OCI-LY7 (cell line): Measurements from ENCODE around the gene SIGLEC1.

ENCODE experiments used
- CTCF ChIP-seq: fragments of 200-600 bp; sonication (generic); conservative IDR thresholded peaks from 2 replicates; pipeline ENCODE4 v1.5.1; 2014; ENCODE audit warnings: mild to moderate bottlenecking, antibody characterized with exemption, low read length, moderate library complexity, mixed read lengths
- EZH2phosphoT487 ChIP-seq: fragments of 200-600 bp; sonication (generic); IDR thresholded peaks from 2 replicates; pipeline ENCODE4 v1.6.1; 2018; ENCODE audit warnings: low read depth, borderline replicate concordance, mild to moderate bottlenecking, mixed run types, antibody characterized with exemption, low read length, moderate library complexity, mixed read lengths

GRCh38 chr20:3749689-3750531 is 37.5 kb upstream of the SIGLEC1 start:
- TF ChIP-seq CTCF (no peak), EZH2phosphoT487 (no peak)
